Testis (tissue), 2 donors: Measurements from ENCODE around the gene SETD2.

ENCODE experiments used
- CTCF ChIP-seq, 3 experiments: fragments of 450-650 bp in 2 of 3; fragments of 200-600 bp in 1 of 3; sonication (generic) in 1 of 3; IDR thresholded peaks; one replicate each; pipeline ENCODE4 v1.5.1; 2016 to 2019; ENCODE audit warnings: antibody characterized with exemption in 3 of 3, mild to moderate bottlenecking in 2 of 3, moderate library complexity in 1 of 3
- POLR2A ChIP-seq: fragments of 450-650 bp; IDR thresholded peaks from one replicate; pipeline ENCODE4 v1.6.1; 2017; ENCODE audit warnings: antibody characterized with exemption, mild to moderate bottlenecking, moderate library complexity

GRCh38 chr3:47056705-47057104 is 107.2 kb downstream of the SETD2 start:
- TF ChIP-seq CTCF (IDR thresholded peaks at IDR 0.05) = no peak
- no peak for TF ChIP-seq POLR2A
